Measurements from ENCODE around the gene ROR1.

GRCh38 chr1:63858153-63858552 lies 84.3 kb downstream of the ROR1 start:
- no peak for TF ChIP-seq CTCF (IDR thresholded peaks at IDR 0.05)
- TF ChIP-seq POLR2A (IDR thresholded peaks at IDR 0.05): no peak

Data from thyroid gland (tissue), 4 donors.